SKM-1 (cell line): ENCODE results near the gene TSPAN6.

ENCODE experiments used
- DNase-seq: peaks from one replicate; lab custom pipeline; 2025; ENCODE audit not compliant: unreplicated experiment; lab: John Stamatoyannopoulos, UW

Gene TSPAN6

GRCh38 chrX:100648458-100649417 is 12.1 kb upstream of the TSPAN6 start:
- no peak for DNase-seq

DNA sequence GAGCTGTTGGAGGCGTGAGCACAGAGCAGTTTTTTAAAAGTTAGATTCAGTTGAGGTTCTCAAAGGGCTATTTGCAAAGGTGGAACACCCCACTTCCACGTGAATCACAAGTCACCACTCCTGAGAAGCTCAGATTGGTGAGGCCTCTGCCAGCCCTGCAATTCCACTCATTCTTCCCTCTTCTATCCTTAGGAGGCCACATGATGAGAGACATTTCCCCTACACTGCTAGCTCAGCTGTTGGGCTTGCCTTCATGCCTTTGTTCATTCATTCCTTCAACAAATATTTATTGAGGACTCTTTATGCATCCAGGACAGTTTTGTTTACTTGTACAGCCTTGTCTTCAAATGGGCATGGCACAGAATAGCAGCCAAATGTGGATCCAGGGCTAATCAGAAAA is 11.1 kb upstream of the TSPAN6 start:
- DNase-seq: no peak

GRCh38 chrX:100647095-100647494 is 10.5 kb upstream of the TSPAN6 start:
- DNase-seq: no peak

- no peak for DNase-seq
These were observed 8.5 kb upstream of the TSPAN6 start for GRCh38 chrX:100645106-100645505.

DNA sequence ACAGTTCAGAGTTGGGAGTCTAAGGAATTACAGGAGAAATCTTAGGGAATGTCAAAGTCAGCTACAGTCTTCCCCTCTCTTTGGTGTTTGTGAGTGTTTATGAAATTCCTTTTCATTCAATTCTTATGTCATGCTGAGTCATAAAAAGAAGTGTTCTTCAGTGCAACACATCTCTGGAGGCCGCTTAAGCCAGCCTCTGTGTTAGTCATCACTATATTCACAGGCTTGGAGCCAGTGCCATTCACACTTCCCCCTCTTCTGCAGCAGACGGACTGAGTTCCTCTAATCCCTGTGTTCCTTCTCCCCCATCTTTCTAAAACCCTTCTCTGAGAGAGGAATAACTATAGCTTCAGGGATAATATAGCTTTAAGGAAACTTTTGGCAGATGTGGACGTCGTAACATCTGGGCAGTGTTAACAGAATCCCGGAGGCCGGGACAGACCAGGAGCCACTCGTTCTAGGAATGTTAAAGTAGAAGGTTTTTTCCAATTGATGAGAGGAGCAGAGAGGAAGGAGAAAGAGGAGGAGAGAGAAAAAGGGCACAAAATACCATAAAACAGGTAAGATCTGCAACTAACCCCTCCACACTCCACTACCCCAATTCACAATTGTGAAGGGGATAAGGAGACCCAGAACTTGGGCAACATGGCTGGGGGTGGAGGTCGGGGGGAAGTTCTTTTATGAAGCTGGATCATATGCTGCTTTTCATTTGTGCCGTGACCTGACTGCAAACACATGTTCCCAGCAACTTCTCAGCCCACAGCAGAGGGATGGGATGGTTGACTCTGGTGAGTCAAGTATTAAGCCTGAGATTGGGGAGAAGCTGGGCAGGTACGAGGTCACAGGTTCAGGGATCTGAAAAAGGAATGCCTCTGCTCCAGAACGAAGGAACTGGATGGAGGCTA is 7.6 kb upstream of the TSPAN6 start, which contains the start of gene SRPX2:
Gene SRPX2, plus strand, starts transcription at position 244 of the 905 bp plus-strand sequence. CDS start 2,124 bp downstream, outside the sequence.
- peak; percentile 16 for DNase-seq

GRCh38 chrX:100643212-100643611 is 6.6 kb upstream of the TSPAN6 start:
- no peak for DNase-seq

DNA sequence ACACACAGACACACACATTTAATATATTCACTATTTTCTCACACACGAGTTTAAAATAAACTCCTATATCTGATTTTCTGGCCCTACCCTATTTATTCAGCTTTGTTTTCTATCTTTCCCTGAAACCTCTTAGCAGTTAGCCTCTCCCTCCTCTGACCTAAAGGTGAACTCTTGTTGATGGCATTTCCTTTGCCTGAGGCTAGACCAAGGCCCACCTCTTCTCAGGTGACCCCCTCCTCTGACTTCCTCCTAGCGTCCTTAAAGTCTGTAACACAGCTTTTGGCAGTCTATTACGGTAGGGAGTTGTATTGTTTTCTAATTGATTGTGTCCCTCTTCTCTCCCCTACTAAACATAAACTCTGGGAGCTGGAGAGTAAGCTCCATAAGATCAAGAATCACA is 5.7 kb upstream of the TSPAN6 start:
- no peak for DNase-seq

- DNase-seq: no peak
These were observed 651 bp downstream of the TSPAN6 start for GRCh38 chrX:100635989-100636320.

GRCh38 chrX:100635040-100635439 is 1.6 kb downstream of the TSPAN6 start:
- DNase-seq: no peak

DNA sequence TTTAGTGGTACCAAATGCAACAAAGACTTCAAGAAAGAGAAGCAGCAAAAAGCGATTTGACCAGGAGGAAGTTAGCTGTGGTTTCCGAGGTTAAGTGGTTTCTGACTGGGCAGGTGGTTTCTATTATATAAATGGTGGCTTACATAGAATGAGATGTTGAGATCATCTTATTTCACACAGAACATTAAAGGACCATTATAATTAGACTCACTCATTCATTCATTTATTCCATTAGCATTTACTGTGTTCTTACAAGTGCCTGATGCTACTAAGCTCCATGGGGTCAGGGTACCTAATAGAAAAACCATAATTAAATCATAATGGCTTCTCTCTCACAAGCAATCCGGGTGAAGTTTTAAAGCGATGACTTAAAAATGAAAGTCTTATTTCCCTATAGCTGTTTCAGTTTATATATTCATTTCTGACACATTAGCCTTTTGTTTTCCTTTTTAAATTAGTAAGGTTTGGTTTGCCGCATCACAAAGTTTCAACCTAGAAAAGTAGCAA is 10.6 kb downstream of the TSPAN6 start:
- DNase-seq: no peak

DNA sequence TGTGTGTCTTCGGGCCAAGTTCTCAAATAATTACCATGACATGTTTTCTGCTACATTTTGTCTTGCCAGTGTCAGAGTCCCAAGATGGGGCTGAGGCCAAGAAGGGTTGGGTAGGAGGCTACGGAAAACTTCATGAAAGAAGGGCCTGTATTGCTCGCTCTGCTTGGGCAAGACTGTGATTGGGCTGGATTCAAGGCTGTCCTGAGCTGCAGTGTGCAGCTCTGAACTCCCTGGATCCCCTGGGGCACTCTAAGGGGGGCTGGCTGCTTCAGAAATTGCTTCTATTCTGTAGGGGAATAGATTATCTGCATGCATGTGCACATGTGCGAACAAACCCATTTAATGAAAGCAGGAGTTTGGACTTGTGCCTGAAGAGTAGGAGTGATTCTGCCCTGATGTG is 13.6 kb downstream of the TSPAN6 start:
- no peak for DNase-seq

DNA sequence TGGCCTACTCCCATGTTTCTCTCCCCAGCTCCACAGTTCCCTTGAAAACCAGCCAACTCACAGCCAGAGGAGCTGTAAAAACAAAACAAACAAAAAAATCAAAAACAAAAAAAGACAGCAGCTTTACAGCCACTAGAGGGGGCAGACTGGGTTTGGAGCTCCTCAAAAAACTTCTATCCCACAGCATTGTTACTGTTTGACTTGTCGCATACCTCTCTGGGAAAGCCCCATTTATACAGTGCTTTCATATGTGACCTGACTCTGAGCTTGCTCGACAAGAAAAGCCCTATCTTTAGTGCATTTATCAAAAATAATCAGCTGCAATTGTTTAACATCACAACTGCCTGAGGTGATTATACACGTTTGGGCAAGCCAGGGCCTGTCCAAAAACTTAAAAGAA is 21.6 kb downstream of the TSPAN6 start:
- DNase-seq: no peak

- DNase-seq: no peak
These were observed 24.7 kb downstream of the TSPAN6 start for GRCh38 chrX:100611951-100612350.

GRCh38 chrX:100609591-100609990 is 27.0 kb downstream of the TSPAN6 start:
- no peak for DNase-seq

GRCh38 chrX:100606753-100607152 is 29.9 kb downstream of the TSPAN6 start:
- DNase-seq: no peak

DNA sequence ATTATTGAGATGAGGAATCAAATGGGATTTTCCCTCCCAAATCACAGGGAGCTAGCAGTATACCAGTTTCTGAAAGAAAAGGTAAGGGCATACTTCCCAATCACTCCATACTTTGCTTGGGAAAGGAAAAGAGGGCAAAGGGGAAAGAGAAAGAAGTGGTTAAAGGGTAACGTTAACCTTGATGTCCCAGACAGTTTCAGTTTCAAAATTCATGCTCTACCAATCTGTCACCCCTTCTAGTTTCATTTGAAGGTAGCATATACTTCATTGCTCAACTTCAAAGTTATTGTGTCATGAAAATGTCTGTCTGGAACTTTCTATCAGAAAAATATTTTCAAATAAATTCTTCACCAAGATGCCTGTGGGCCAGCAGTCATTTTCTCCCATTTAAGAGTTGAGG is 35.8 kb downstream of the TSPAN6 start:
- DNase-seq: no peak

GRCh38 chrX:100600340-100600739 is 36.3 kb downstream of the TSPAN6 start:
- no peak for DNase-seq

- no peak for DNase-seq
These were observed 37.1 kb downstream of the TSPAN6 start for GRCh38 chrX:100599456-100599855.

DNA sequence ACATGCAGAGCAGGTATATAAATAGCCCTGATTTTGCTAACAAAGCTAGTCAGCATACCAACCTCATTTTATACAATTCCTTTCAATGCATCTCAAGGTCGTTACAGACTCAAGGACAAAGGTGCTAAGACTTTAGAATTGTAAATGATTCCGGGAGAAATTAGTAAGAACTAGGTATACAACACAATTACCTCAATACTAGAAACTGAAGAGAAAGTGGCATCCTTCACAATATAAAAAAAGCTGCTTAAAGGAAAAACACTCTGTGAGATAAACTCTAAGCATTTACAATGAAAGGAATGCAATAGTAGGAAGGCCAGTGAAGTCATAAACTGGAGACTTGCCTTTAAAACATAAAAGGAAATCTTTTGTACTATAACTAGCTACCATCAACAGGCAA is 40.0 kb downstream of the TSPAN6 start:
- DNase-seq: no peak

DNA sequence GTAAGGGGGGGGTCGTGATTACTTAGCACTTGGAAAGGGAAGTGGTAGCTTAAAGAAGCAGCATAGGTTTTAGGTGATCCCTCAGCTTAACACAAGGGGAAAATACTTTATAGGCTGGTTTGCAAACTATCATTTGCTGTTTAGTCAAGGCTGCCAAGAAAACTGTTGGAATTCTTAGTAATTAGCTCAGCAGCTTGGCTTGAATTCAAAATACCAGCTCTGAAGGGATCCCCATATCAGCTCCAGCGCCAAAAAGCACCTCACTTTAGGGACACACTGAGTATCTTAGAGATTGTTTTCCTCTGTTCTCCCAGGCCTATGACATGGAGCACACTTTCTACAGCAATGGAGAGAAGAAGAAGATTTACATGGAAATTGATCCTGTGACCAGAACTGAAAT is 43.0 kb downstream of the TSPAN6 start:
- DNase-seq: no peak

DNA sequence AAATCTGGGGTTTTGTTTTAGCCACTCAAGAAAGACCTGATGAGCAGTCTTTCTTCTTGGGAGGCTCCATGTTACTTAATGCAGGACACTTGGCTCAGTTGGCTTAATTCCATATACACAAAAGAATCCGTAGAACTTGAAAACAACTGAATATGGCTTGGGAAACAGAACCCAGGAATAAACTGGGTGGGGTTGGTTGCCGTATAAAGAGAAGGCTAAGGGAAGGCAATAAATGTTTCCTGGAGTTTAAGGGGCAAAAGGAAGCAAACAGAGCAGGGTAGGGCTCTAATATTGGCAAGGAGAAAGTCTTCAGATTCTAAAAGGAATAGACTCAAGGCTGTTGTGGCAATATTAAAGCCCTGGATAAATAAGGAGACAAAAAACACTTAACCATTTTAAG is 43.5 kb downstream of the TSPAN6 start:
- DNase-seq: no peak
